HG02870 (cell line): ENCODE results near the gene GSK3A.

Source experiments
- ATAC-seq: cut with Tn5 transposase; IDR thresholded peaks from one replicate; pipeline ENCODE4 v1.9.1; 2021; ENCODE audit warnings: mild to moderate bottlenecking, moderate library complexity; ENCODE audit not compliant: unreplicated experiment

The GSK3A gene

DNA sequence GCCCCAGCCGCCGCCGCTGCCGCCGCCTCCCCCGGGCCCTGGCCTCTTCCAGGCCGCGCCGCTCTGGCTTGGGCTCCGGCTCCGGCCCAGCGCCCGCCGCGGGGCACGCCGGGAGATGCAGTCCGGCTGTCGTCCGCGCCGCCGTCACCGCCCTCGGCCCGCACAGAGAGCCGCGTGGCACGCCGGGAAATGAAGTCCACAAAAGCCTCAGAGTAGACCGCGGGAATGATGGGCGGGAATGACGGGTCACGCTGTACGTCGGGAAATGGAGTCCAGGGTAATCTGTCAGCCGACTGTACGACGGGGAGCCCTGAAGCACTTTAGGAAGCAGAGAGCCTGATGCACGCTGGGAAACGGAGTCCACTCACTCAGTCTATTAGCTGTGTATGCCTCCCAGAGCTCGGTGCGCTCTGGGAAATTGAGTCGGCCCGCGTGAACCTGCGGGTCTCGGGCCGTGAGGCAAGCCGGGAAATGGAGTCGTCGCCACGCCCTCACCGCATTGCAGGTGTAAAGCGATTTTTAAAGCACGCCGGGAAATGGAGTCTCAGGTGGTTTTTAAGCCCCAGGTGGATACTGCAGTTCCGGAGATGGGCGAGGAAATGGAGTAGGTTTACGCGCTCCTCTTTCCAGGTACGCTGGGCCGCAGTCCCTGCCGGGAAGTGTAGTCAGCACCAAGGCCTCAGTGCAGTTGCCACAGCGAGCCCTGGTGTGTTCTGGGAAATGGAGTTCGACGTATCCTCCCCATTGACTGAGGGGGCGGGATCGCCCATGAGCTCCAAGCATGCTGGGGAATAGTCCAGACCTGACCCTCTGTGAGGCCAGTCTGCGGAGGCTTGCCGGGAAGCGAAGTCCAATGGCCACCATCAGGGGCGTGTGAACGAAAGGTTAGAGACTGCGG is at the start of gene GSK3A:
Gene GSK3A (minus strand): TSS at position 91 of the 898 bp plus-strand sequence. CDS start 137 bp downstream, outside the sequence.
- peak; percentile 58 for ATAC-seq

DNA sequence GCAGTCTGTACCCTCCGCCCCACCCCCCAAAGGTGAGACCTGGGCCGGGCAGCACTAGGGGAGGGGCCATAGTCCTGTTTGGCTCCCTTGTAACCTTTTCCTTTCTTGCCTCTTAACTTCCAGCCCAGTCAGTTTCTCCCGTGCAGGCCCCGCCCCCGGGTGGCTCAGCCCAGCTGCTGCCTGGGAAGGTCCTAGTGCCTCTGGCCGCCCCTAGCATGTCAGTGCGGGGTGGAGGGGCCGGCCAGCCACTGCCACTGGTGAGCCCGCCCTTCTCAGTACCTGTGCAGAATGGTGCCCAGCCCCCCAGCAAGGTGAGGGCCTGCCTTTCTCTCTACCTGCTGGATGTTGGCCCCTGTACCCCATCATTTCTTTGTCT is 49.0 kb upstream of the GSK3A start:
- ATAC-seq: no peak

DNA sequence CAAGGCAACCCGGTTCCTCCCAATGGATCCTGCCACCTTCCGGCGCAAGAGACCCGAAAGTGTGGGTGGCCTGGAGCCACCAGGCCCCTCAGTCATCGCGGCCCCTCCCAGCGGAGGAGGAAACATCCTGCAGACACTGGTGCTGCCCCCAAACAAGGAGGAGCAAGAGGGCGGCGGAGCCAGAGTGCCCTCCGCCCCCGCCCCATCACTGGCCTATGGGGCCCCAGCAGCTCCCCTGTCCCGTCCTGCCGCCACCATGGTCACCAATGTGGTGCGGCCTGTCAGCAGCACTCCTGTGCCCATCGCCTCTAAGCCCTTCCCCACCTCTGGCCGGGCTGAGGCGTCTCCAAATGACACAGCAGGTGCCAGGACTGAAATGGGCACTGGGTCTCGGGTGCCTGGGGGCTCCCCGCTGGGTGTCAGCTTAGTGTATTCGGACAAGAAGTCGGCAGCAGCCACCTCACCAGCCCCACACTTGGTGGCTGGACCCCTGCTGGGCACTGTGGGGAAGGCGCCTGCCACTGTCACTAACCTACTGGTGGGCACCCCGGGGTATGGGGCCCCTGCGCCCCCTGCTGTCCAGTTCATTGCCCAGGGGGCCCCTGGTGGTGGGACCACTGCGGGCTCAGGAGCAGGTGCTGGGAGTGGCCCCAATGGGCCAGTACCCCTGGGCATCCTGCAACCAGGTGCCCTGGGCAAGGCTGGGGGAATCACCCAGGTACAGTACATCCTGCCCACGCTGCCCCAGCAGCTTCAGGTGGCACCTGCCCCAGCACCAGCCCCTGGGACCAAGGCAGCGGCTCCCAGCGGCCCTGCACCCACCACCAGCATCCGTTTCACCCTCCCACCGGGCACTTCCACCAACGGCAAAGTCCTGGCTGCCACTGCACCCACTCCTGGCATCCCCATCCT is 48.4 kb upstream of the GSK3A start:
- ATAC-seq: no peak

DNA sequence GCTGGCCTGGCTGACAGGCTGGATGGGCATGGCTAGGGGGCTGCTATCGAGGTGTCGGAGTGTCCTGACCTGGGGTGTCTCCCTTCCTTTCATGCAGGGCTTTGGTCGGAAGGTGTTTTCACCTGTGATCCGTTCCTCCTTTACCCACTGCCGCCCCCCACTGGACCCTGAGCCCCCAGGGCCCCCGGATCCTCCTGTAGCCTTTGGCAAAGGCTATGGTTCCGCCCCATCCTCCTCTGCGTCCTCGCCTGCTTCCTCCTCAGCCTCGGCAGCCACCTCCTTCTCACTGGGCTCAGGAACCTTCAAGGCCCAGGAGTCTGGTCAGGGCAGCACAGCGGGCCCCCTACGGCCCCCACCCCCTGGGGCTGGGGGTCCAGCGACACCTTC is 47.7 kb upstream of the GSK3A start:
- no peak for ATAC-seq

DNA sequence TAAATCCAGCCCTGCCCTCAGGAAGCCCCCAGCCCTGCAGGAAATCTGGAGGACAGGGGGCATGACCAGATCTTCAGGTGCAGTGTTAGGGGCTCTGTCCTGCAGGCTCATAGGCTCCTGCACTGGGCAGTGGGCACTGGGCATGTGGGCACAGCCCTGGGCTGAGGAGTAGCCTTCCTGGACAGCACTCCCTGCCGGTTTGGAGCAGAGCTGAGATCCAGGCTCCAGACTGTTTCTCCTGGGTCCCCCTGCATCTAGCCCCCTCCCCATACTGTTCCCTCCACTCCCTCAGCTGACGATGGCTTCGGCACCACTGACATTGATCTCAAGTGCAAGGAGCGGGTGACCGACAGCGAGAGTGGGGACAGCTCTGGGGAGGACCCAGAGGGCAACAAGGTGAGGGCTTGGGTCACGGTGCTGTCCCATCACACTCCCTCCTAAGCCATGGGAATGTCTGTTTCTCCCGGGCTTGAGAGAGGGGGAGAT is 47.2 kb upstream of the GSK3A start:
- no peak for ATAC-seq

DNA sequence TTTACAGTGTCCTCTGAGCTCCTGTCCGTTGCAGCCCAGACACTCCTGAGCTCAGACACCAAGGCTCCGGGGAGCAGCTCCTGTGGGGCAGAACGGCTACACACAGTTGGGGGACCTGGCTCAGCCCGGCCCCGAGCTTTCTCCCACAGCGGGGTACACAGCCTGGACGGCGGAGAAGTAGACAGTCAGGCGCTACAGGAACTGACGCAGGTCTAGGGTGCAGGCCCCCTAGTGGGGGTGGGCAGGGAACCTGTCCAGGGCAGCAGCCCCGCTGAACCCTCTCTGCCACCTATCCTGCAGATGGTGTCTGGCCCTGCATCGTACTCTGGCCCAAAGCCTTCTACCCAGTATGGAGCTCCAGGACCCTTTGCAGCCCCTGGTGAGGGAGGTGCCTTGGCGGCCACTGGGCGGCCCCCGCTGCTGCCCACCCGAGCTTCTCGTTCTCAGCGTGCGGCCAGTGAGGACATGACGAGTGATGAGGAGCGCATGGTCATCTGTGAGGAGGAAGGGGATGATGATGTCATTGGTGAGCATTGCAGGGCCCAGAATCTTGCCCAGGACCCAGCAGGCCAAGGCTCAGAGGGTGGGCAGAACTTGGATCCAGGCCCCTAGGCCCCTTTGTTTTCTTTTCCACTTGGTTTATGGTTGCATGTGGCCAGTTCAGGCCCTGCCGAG is 46.6 kb upstream of the GSK3A start:
- ATAC-seq: no peak

DNA sequence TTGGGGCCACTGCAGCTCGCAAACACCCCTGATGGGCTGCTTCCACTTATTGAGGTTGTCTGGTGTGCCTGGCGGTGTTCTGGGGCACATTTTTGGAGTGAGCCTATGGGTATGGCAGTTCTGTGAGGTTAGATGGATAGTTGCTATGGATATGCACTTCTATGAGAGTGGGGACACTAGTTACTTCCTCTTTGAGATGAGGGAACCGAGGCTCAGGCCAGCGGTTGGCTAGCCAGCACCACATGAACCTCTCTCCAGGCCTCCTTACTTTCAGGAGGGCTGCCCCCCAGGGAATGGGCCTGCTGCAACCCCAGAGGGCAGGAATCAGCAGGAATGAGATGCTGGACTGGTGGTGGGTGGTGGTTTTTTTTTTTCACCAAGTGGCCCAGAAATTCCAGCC is 46.0 kb upstream of the GSK3A start:
- no peak for ATAC-seq

DNA sequence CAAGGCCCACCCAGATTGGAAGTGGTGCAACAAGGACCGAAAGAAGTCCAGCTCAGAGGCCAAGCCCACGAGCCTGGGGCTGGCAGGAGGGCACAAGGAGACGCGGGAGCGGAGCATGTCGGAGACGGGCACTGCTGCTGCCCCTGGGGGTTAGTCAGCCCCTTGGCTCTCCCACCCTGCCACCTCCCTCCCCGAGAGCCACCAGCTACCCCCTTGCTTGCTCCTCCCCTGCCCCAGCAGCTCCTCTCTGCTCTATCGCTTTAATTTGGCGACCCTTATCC is 45.4 kb upstream of the GSK3A start:
- no peak for ATAC-seq

DNA sequence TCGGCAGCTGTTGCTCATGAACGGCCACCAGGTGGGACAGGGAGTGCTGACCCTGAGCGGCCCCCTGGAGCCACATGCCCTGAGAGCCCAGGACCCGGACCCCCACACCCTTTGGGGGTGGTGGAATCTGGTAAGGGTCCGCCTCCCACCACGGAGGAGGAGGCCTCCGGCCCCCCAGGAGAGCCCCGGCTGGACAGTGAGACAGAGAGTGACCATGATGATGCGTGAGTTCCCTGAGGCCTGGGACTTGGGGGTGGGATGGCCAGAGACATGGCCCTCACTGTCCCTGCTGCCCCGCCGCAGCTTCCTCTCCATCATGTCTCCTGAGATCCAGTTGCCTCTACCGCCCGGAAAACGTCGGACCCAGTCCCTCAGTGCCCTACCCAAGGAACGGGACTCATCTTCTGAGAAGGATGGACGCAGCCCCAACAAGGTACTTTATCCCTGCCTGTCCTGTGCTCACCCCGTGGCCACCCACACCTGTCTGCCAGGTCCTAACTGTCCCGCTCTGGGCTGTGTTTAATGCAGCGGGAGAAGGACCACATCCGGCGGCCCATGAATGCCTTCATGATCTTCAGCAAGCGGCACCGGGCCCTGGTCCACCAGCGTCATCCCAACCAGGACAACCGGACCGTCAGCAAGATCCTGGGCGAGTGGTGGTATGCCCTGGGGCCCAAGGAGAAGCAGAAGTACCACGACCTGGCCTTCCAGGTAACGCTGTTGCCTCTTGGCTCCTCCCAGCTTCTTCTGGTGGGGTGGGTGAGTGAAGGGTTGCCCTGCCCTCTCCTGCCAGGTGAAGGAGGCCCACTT is 44.8 kb upstream of the GSK3A start:
- no peak for ATAC-seq

DNA sequence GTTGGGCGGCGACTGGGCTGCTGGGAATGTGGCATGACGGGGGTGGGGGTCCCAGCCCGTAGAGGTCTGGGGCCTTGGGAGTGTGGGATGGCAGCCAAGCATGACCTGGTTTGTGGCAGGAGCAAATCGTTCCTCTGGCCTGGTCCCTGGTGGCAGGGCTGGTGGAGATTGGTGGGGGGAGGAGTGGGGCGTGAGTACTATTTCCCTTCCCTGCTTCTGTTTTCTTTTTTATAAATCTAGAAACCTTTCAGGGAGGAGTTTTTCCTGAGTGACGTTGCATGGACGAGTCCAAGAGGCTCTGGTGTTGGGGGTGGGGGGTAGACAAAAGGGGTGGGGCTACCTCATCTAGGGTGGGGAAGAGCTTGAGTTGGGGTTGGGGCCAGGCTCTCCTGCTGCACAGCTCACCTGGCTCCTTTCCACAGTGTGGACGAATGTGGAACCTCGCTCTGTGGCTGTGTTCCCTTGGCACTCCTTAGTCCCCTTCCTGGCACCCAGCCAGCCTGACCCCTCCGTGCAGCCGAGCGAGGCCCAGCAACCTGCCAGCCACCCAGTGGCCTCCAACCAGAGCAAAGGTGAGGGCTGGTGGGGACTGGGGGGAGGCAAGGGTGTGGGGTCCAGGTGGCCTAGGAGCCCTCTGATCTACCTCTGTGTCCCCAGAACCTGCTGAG is 44.1 kb upstream of the GSK3A start:
- no peak for ATAC-seq

DNA sequence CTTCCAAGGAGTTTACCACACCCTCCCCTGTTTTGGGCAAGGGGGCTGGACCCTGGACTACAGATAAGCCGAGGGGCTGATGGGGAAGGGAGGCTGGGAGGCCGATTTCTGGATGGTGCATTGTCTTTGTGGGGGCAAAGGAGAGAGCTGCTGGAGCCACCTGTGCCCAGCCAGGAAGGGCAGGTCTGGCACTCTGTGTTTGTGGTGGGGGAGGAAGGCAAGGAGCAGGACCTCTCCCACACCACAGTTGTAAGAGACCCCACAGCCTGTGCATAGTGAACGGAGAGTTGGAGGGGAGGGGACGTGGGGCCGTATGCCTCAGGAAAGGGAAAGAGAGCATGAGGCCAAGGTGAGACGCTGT is 43.6 kb upstream of the GSK3A start:
- no peak for ATAC-seq

DNA sequence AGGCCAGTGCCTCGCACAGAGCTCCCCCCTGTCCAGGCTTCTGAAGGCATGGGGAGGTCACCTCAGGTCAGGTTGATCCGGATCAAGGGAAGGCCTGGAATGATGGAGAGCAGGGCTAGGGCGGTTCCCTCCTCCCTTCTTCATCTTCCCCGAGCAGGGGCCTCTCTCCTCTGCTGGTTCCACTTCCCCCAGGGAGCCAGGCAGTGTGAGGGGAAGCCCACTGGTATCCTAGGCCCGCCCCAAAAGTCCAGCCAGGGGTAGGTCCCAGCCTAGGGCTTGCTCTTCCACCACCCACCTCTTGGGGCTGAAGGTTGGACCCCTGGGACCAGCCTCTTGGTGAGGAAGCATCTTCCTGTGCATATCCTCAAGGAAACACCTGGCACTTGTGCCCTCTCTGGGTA is 43.1 kb upstream of the GSK3A start:
- ATAC-seq: no peak

DNA sequence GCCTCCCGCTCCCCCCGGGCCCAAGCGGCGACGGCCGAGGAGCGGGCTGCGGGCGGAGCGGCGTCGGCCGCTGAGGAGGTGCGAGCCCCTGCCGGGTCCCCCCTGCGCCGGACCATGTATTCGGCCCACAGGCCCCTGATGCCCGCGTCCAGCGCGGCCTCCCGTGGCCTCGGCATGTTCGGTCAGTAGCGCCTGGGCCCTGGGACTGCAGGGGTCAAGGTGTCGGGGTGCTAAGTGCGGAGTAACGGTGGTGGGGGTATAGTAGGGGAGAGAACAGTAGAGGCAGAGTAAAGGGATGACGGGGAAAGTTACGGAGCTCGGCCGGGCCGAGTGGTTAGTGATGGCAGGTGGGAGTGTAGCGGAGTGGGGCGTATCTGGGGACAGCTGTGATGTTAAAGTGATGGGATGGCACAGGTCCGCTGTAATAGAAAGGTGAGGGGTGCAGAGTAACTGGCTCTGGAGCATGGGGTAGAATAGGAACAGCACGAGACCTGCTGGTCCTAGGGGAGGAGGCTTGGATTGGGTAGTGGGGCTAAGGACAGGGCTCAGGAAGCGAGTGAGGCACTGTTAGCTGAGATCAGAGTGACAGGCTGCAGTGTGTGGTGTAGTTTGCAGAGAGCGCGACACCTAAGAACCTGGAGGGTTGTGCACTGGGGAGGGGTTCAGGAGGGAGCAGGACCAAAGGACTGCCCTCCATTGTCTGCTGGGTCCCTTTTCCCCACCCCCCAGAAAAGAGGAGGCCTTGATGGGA is 42.4 kb upstream of the GSK3A start:
- ATAC-seq: no peak

DNA sequence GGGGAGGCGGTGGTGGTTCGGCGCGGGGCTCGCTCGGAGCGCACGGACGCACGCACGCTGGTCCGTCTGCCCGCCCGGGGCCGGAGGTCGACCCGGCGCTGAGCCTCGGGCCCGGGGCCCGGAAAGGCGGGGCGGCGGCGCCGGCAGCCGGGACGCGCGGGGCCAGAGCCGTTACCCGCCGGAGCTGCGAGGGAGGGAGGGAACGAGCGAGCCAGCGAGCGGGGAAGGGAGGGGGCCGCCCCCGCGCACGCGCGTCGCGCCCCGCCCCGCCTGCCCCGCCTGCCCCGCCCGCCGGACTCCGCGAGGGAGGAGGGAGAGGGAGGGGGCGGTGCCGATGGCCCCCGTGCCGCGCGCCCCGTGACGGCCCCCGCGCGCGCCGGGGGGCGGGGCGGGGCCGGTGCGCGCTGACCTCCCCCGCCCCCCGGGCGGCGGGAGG is 41.7 kb upstream of the GSK3A start:
- ATAC-seq: peak; percentile 26

DNA sequence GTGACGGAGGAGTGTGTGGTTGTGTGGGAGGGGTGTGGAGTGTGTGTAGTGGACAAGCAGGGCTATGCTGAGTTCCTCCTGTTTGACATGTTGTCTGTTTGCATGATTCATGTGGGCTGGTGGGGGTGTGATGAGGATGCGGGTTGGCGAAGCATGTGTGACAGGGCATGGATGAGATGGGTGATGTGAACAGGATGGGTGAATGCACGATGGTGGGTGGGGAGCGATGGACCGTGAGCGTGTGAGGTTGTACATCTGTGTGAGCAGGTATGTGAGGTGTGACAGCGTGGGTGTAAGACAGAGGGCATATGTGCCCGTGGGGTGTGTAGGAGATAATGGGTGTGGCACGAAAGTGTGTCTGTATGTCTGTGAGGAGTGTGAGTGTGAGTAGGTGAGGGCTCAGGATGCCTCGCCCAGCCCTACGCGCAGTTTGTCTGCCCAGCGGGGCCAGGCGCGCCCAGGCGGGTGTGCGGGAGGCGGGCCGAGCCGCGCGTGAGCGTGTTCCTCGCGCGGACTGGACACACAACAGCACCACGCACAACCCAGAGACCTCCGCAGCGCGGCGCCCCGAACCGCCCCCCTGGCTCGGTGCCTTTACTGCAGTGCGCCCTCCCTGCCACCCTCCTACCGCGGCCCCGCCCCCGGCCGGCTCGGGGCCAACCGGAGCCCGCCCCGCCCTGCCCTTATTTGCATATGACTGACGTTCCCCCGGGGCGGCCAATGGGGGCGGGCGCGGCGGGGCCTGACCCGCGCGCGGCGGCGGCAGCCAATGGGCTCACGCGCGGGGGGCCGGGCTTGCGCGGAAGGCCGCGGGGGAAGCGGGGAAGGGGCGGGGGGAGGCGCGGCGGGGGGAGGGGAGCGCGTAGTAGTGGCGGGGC is 41.0 kb upstream of the GSK3A start:
- peak; percentile 44 for ATAC-seq

DNA sequence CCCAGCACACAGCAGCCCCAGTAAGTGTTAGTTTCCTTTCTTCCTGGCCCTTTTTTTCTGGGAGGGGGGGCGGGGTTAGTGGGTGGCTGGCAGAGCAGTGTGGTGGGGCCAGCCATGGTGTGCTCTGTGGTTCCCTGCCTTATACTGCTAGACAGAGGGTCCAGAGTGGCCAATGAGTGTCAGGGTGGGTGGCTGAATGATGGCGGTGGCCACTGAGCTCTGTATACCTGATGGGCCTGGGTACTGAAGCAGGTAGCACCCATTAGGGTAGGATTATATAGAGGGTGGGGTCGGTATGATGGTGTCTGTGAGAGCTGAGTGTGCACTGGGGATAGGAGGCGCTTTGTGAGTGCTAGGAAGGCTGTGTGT is 40.4 kb upstream of the GSK3A start:
- ATAC-seq: no peak

DNA sequence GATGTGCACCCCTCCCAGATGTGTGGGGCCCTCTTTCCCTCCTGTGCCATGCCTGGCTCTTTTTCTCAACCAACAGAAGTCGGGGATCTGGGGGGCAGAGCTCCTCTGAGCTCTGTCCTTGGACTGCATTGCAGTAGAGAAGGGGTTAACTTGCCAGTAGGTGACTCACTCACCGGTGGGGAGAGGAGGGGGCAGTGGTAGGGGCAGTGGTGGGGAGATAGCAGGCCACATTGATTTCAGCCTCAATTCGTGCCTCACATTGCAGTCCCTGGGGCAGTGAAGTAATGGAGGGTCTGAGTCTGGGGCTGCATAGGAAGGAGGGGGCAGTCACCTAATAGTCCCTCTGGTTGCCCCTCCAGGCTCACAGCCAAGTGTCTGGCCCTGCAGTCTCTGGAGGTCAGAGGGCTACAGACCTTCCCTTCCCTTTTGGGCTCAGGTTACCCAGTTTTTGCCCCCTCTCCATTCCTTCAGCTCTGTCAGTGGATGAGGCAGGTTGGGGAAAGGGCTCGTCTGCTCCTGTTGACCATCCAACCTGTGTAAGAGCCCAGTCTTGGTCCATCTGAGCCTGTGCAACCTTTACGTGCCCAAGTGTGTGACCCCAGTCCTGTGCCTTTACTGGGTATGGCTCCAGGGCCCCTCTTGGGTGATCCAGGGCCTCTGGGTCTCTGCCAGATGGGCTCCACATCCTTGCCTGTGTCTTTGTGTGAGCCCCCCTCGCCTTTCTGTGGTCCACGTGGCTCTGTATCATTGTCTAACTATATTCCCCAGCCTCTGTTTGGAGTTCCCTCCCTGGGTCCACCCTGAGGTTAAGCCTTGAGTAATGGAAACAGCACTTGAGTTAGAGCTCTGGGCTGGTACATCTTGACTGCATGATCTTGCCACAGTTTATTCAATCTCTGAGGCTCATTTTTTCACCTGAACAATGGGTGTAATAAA is 39.7 kb upstream of the GSK3A start:
- no peak for ATAC-seq
